HFFc6 (cell line): ENCODE data around the gene DNM1. TPM values are rescaled to one million over a fixed set of nuclear protein-coding genes. Genes with fewer than 3 reads are reported as not detected.

ENCODE experiments used
- DNase-seq: peaks from one replicate; pipeline ENCODE4 v3.0.0-alpha.2; 2018
- H3K27ac Mint-ChIP-seq: 2 replicates; pipeline ENCODE4 v1.8.0; 2020; ENCODE audit warnings: mild to moderate bottlenecking, mixed read lengths
- H3K27me3 Mint-ChIP-seq: 2 replicates; pipeline ENCODE4 v1.8.0; 2021; ENCODE audit warnings: mild to moderate bottlenecking, moderate library complexity, mixed read lengths; ENCODE audit not compliant: insufficient read depth
- H3K36me3 Mint-ChIP-seq: 2 replicates; pipeline ENCODE4 v1.8.0; 2021; ENCODE audit warnings: low read depth, mixed read lengths
- H3K4me1 Mint-ChIP-seq: 2 replicates; pipeline ENCODE4 v1.8.0; 2020; ENCODE audit warnings: low read depth, mixed read lengths
- H3K4me3 Mint-ChIP-seq: 2 replicates; pipeline ENCODE4 v1.8.0; 2020; ENCODE audit warnings: mild to moderate bottlenecking, moderate library complexity, mixed read lengths
- H3K9me3 Mint-ChIP-seq: 2 replicates; pipeline ENCODE4 v1.8.0; 2020; ENCODE audit warnings: mild to moderate bottlenecking, mixed read lengths
- CTCF ChIP-seq: fragments of 200-600 bp; sonication (generic); IDR thresholded peaks from 2 replicates; pipeline ENCODE4 v1.5.0; 2021; ENCODE audit warnings: antibody characterized with exemption, mild to moderate bottlenecking
- microRNA-seq: library from miRNA; unstranded; fragments of <30 nt; microRNA quantifications from one replicate; pipeline ENCODE4, GENCODE V29; 2019
- total RNA-seq, 6 experiments: library from RNA; stranded (reverse); fragmentation: NEBNext Ultra II Directional; extraction: Animal tissue kit (Norgen Biotek cat#: 25700); gene quantifications; 2 replicates in 1 of 6; 3 replicates in 5 of 6; pipeline ENCODE4 v1.2.3, GENCODE V29; 2021

The DNM1 gene
- total RNA-seq, 6 experiments from 2014 or later, result 17.4 to 38.2 (median 32.7) TPM

DNA sequence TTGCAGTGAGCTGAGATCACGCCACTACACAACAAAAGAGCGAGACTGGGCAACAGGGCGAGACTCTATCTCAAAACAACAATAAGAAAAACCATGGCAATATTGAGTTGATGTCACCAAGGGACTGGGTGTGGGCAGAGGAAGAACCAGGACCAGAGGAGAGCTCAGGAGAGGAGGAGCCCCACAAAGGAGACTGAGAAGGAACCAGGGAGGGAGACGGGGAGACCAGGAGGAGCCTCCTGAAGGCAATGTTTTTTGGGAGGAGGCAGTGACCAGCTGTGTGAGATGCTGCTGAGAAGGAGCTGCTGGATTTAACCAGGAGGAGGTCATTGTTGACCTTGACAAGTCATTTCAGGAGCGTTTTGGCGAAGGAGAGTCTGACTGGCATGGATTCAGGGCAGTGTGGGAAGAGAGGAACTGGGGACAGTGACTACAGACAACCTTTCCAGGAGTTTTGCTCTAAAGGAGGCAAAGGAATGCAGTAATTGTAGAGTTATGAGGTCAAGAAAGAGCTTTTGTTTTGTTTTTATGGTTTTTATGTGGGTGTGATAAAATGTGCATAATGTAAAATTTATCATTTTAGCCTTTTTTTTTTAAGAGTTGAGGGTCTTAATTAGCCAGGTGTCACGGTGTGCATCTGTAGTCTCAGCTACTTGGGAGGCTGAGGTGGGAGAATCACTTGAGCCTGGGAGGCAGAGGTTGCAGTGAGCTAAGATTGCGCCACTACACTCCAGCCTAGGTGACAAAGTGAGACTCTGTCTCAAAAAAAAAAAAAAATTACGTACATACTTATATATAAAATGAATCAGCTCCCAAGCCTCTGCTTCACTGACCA, 101.2 kb downstream of the DNM1 start:
- TF ChIP-seq CTCF, result no peak
- peak; percentile 17 for DNase-seq
- Mint-ChIP-seq H3K4me1 (peaks cover 55% of the 10 kb centered on the region), H3K9me3 (no peaks in the 10 kb centered on the region), H3K27me3 (peaks cover 1% of the 10 kb centered on the region), H3K36me3 (peaks cover 8% of the 10 kb centered on the region), H3K27ac (peak overlapping the region; percentile 88), H3K4me3 (no peak overlapping the region)

Small RNA genes within 50 kb of the gene (microRNA-seq; reads per million reads assigned to microRNA genes)
- gene MIR199B (1,186 reads per million, percentile 75 among the genes with 10 or more reads in this experiment), gene MIR3154 (10.0 reads per million, percentile 8 among the genes with 10 or more reads in this experiment)

Other genes starting within 250 kb of the DNM1 start
- gene EEIG1, start 222.4 kb upstream of the DNM1 start, total RNA-seq, result 10 to 100 TPM; 26.7 to 35.4 (median 29.3) TPM
- gene NAIF1, start 136.1 kb upstream of the DNM1 start, total RNA-seq, result 10 to 100 TPM in 3 of 6 experiments, 1 to 10 TPM in 3; 8.7 to 11.5 (median 9.8) TPM
- gene SLC25A25, start 135.1 kb upstream of the DNM1 start, total RNA-seq, result 10 to 100 TPM; 16.5 to 20.7 (median 18.4) TPM
- 10 to 100 TPM; 68.5 to 82.8 (median 70.6) TPM for gene PTGES2, start 75.7 kb upstream of the DNM1 start, total RNA-seq
- gene LCN2, start 53.9 kb upstream of the DNM1 start, total RNA-seq, result not detected
- 10 to 100 TPM; 45.7 to 63.2 (median 50.5) TPM for gene BBLN, start 43.1 kb upstream of the DNM1 start, total RNA-seq
- 100 to 1,000 TPM; 119 to 168 (median 148) TPM for gene CIZ1, start 11.8 kb upstream of the DNM1 start, total RNA-seq
- 100 to 1,000 TPM; 142 to 167 (median 156) TPM for gene GOLGA2, start 72.6 kb downstream of the DNM1 start, total RNA-seq
- 10 to 100 TPM; 40.7 to 46.7 (median 41.9) TPM for gene SWI5, start 72.9 kb downstream of the DNM1 start, total RNA-seq
- gene TRUB2, start 119.1 kb downstream of the DNM1 start, total RNA-seq, result 10 to 100 TPM; 27.0 to 38.5 (median 34.3) TPM
- 10 to 100 TPM; 29.8 to 33.3 (median 31.3) TPM for gene COQ4, start 119.5 kb downstream of the DNM1 start, total RNA-seq
- 10 to 100 TPM; 21.1 to 31.1 (median 23.2) TPM for gene SLC27A4, start 137.1 kb downstream of the DNM1 start, total RNA-seq
- 10 to 100 TPM; 63.8 to 75.5 (median 70.2) TPM for gene URM1, start 168.0 kb downstream of the DNM1 start, total RNA-seq
- 100 to 1,000 TPM; 125 to 172 (median 136) TPM for gene CERCAM, start 217.5 kb downstream of the DNM1 start, total RNA-seq